CD14-positive monocyte (primary cell): ENCODE results near the gene ZNF619. TPM values are rescaled to one million over a fixed set of nuclear protein-coding genes. Genes with fewer than 3 reads are reported as not detected.

Experiments used
- DNase-seq, 3 donors: peaks; one replicate each; pipeline ENCODE4 v3.0.0-alpha.2; 2011 to 2022
- H2AFZ ChIP-seq: 2 replicates; pipeline ENCODE4 v1.6.0; 2012; ENCODE audit warnings: mild to moderate bottlenecking, low read depth, low read length, inconsistent platforms; ENCODE audit not compliant: insufficient read depth, poor library complexity, severe bottlenecking
- H3K27ac ChIP-seq, 2 donors: 1 replicate in 1 of 2; 2 replicates in 1 of 2; pipeline ENCODE4 v1.5.1; 2012 to 2013; ENCODE audit warnings: low read length in 2 of 2, control low read depth in 1 of 2, inconsistent platforms in 1 of 2, low read depth in 1 of 2, mild to moderate bottlenecking in 1 of 2
- H3K27me3 ChIP-seq, 2 donors: one replicate each; pipeline versions ENCODE4 v1.6.0 to v1.6.1; 2011 to 2013; ENCODE audit warnings: low read length in 2 of 2; ENCODE audit not compliant: control insufficient read depth in 2 of 2, insufficient read depth in 2 of 2
- H3K36me3 ChIP-seq, 2 donors: replicated peaks in 1 of 2; 1 replicate in 1 of 2; 2 replicates in 1 of 2; pipeline versions ENCODE4 v1.5.1 to v1.6.1; 2012 to 2013; ENCODE audit warnings: low read length in 2 of 2, control low read depth in 1 of 2, inconsistent platforms in 1 of 2, mild to moderate bottlenecking in 1 of 2; ENCODE audit not compliant: insufficient read depth in 2 of 2, control insufficient read depth in 1 of 2
- H3K4me1 ChIP-seq, 2 donors: 1 replicate in 1 of 2; 2 replicates in 1 of 2; pipeline versions ENCODE4 v1.5.1 to v1.6.1; 2012 to 2013; ENCODE audit warnings: low read length in 2 of 2, control low read depth in 1 of 2, inconsistent platforms in 1 of 2, mild to moderate bottlenecking in 1 of 2, moderate library complexity in 1 of 2; ENCODE audit not compliant: insufficient read depth in 2 of 2, control insufficient read depth in 1 of 2
- H3K4me2 ChIP-seq: replicated peaks from 2 replicates; pipeline ENCODE3; 2012; ENCODE audit warnings: low read length, moderate library complexity, mild to moderate bottlenecking; ENCODE audit not compliant: poor library complexity, severe bottlenecking; ENCODE audit errors: extremely low read depth
- H3K4me3 ChIP-seq, 3 experiments: fragments of 200-600 bp in 1 of 3; sonication (generic) in 1 of 3; replicated peaks in 1 of 3; 1 replicate in 2 of 3; 2 replicates in 1 of 3; pipeline ENCODE4 v1.5.1; 2011 to 2013; ENCODE audit warnings: low read length in 3 of 3, mild to moderate bottlenecking in 3 of 3, control low read depth in 2 of 3, low read depth in 2 of 3, inconsistent platforms in 1 of 3, moderate library complexity in 1 of 3
- H3K79me2 ChIP-seq: 2 replicates; pipeline ENCODE4 v1.6.0; 2012; ENCODE audit warnings: mild to moderate bottlenecking, control low read depth, inconsistent platforms, low read length, moderate library complexity; ENCODE audit not compliant: insufficient read depth
- H3K9ac ChIP-seq: 2 replicates; pipeline ENCODE4 v1.6.0; 2017; ENCODE audit warnings: low read length, mild to moderate bottlenecking; ENCODE audit not compliant: insufficient read depth, poor library complexity, severe bottlenecking
- H3K9me3 ChIP-seq, 2 donors: replicated peaks in 1 of 2; 1 replicate in 1 of 2; 2 replicates in 1 of 2; pipeline versions ENCODE4 v1.5.1 to v1.6.1; 2012 to 2013; ENCODE audit warnings: low read length in 2 of 2, control low read depth in 1 of 2; ENCODE audit not compliant: control insufficient read depth in 1 of 2, insufficient read depth in 1 of 2
- H4K20me1 ChIP-seq: 2 replicates; pipeline ENCODE4 v1.6.0; 2012; ENCODE audit warnings: mild to moderate bottlenecking, low read length, control low read depth, moderate library complexity; ENCODE audit not compliant: insufficient read depth
- H3K27ac Mint-ChIP-seq, 7 donors: one replicate each; pipeline ENCODE4 v1.8.0; 2020; ENCODE audit warnings: mild to moderate bottlenecking in 7 of 7, mixed read lengths in 7 of 7, moderate library complexity in 6 of 7, inconsistent platforms in 2 of 7
- H3K27me3 Mint-ChIP-seq, 3 donors: one replicate each; pipeline ENCODE4 v1.8.0; 2021 to 2022; ENCODE audit warnings: low read depth in 3 of 3, mild to moderate bottlenecking in 3 of 3, mixed read lengths in 3 of 3, moderate library complexity in 3 of 3, inconsistent platforms in 1 of 3
- H3K36me3 Mint-ChIP-seq, 2 donors: one replicate each; pipeline ENCODE4 v1.8.0; 2020; ENCODE audit warnings: mixed read lengths in 2 of 2, inconsistent platforms in 1 of 2, mild to moderate bottlenecking in 1 of 2
- H3K4me1 Mint-ChIP-seq: one replicate; pipeline ENCODE4 v1.8.0; 2020; ENCODE audit warnings: mild to moderate bottlenecking, mixed read lengths
- H3K4me3 Mint-ChIP-seq, 2 donors: one replicate each; pipeline ENCODE4 v1.8.0; 2020; ENCODE audit warnings: mild to moderate bottlenecking in 2 of 2, mixed read lengths in 2 of 2, moderate library complexity in 1 of 2
- H3K9me3 Mint-ChIP-seq, 7 donors: one replicate each; pipeline ENCODE4 v1.8.0; 2020 to 2022; ENCODE audit warnings: mixed read lengths in 7 of 7, mild to moderate bottlenecking in 6 of 7, moderate library complexity in 6 of 7, inconsistent platforms in 2 of 7
- WGBS: methylation state at CpG from one replicate; pipeline ENCODE4 v1.1.5; 2013; ENCODE audit warnings: missing lambda C conversion rate; ENCODE audit not compliant: insufficient coverage; 5-methylcytosine and 5-hydroxymethylcytosine counted together
- intact Hi-C, 2 donors: fragments of 100-400 bp; cut with micrococcal nuclease; formaldehyde crosslinking; loops; one replicate each; pipeline versions ENCODE4 v1.15.0 to v1.15.1; 2023
- polyA plus RNA-seq, 3 donors: library from polyadenylated mRNA; depleted of rRNA in 1 of 3; unstranded in 2 of 3; stranded (reverse) in 1 of 3; fragments of 300-500 nt in 2 of 3; fragments of >200 nt in 1 of 3; fragmentation: Illumina TruSeq in 2 of 3; gene quantifications; 1 replicate in 2 of 3; 2 replicates in 1 of 3; pipeline ENCODE4 v1.2.3, GENCODE V29; 2012 to 2021
- TF ChIP-seq, protein P1 (sequence below): fragments of 200-600 bp; IDR thresholded peaks from one replicate; pipeline ENCODE4 v1.8.0; 2022; ENCODE audit warnings: antibody characterized with exemption, mild to moderate bottlenecking

The ZNF619 gene
- polyA plus RNA-seq, 3 donors = 1.6 to 3.4 (median 1.8) TPM

DNA sequence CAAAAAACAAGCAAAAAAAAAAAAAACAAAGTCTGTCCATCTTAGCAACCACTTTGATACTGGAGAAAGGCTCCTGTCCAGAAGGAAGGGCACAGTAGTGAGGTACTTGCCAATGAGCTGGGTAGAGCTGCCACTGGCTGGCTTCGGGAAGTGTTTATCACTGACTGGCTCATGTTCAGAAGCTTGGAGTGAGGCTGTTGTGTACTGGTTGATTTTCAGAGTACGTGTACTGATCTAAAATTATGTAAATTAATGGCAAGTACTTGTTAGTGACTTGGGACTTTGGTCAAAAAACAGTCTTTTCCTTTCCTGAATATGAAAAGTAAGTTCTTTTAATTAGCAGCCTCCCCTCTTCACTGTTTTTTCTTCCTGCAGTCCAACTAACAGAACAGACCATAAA, 46.9 kb downstream of the ZNF619 start:
- Histone ChIP-seq H3K79me2 (peaks cover 24% of the 10 kb centered on the region), H2AFZ (peak overlapping the region; percentile 99), H3K27ac (peak overlapping the region in 1 of 2 donors; percentile 96), H3K27me3 (no peaks in the 10 kb centered on the region), H3K4me1 (peaks cover 14 to 21% of the 10 kb centered on the region in 2 donors), H3K4me2 (peak overlapping the region; percentile 91), H4K20me1 (no peaks in the 10 kb centered on the region), H3K9ac (no peak overlapping the region), H3K36me3 (peaks cover 4 to 10% of the 10 kb centered on the region in 2 donors), H3K9me3 (no peaks in the 10 kb centered on the region), H3K4me3 (no peak overlapping the region)
- Mint-ChIP-seq H3K4me1 (peaks cover 24% of the 10 kb centered on the region), H3K27me3 (peaks cover 0 to 3% (median 2%) of the 10 kb centered on the region in 3 donors), H3K9me3 (peaks cover 0 to 3% (median 0%) of the 10 kb centered on the region in 7 donors), H3K36me3 (peaks cover 23% of the 10 kb centered on the region in 2 donors), H3K4me3 (peak overlapping the region in 1 of 2 donors; percentile 91), H3K27ac (peak overlapping the region in 1 of 7 donors; percentile 43)
- 100% methylated on average over 1 of the region's 2 CpGs for WGBS
- TF ChIP-seq, protein P1, sequence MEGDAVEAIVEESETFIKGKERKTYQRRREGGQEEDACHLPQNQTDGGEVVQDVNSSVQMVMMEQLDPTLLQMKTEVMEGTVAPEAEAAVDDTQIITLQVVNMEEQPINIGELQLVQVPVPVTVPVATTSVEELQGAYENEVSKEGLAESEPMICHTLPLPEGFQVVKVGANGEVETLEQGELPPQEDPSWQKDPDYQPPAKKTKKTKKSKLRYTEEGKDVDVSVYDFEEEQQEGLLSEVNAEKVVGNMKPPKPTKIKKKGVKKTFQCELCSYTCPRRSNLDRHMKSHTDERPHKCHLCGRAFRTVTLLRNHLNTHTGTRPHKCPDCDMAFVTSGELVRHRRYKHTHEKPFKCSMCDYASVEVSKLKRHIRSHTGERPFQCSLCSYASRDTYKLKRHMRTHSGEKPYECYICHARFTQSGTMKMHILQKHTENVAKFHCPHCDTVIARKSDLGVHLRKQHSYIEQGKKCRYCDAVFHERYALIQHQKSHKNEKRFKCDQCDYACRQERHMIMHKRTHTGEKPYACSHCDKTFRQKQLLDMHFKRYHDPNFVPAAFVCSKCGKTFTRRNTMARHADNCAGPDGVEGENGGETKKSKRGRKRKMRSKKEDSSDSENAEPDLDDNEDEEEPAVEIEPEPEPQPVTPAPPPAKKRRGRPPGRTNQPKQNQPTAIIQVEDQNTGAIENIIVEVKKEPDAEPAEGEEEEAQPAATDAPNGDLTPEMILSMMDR = no peak
- intact Hi-C loops = loop anchor here in 1 of 2 donors (10.0 kb wide), 1 partner anchor 49 kb away; the partner anchor contains the start of gene ZNF619
- DNase-seq = no peak

DNA sequence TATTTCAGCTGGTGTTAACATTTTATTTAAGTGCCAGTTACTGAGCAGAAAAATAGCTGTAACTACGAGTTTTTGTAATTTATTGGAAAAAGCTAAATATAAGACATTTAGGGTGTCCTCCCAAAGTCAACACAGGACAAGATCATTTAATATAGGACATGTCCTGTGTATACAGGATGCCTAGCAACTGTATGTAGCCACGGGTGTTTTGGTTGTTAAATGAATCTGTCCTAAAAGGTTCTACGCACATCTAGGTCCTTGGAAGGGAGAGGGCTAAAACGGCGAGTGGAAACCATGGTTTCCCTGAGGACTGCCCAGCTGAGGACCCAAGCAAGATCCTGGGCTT, 47.3 kb downstream of the ZNF619 start:
- intact Hi-C loops = loop anchor here in 1 of 2 donors (10.0 kb wide), 1 partner anchor 49 kb away; the partner anchor contains the start of gene ZNF619
- H3K4me3 ChIP-seq = peak overlapping the region; percentile 59 to 95 (median 92)
- Mint-ChIP-seq H3K36me3 (peaks cover 26 to 27% of the 10 kb centered on the region in 2 donors), H3K4me1 (peaks cover 24% of the 10 kb centered on the region), H3K27ac (peak overlapping the region in 6 of 7 donors; percentile 52 to 93 (median 68)), H3K27me3 (peaks cover 0 to 3% (median 2%) of the 10 kb centered on the region in 3 donors), H3K4me3 (peak overlapping the region; percentile 91 to 97), H3K9me3 (peaks cover 0 to 3% (median 0%) of the 10 kb centered on the region in 7 donors)
- H3K9ac ChIP-seq = peak overlapping the region; percentile 95
- peak overlapping the region; percentile 52 to 96 for H3K27ac ChIP-seq
- WGBS = 43% methylated on average over 3 of the region's 5 CpGs
- H3K9me3 ChIP-seq = no peaks in the 10 kb centered on the region
- peaks cover 24% of the 10 kb centered on the region for H3K79me2 ChIP-seq
- H2AFZ ChIP-seq = peak overlapping the region; percentile 99
- H3K4me2 ChIP-seq = peak overlapping the region; percentile 91
- H3K36me3 ChIP-seq = peaks cover 8 to 15% of the 10 kb centered on the region in 2 donors
- no peak for DNase-seq
- TF ChIP-seq, protein P1 = no peak
- no peaks in the 10 kb centered on the region for H3K27me3 ChIP-seq
- no peaks in the 10 kb centered on the region for H4K20me1 ChIP-seq
- peaks cover 14 to 21% of the 10 kb centered on the region in 2 donors for H3K4me1 ChIP-seq
